Mammary epithelial cell (primary cell): Measurements from ENCODE around the gene SAMD10.

Experiments
- CTCF ChIP-seq, 2 donors: IDR thresholded peaks in 1 of 2; conservative IDR thresholded peaks in 1 of 2; 2 replicates each; pipeline ENCODE4 v1.5.1; 2011 to 2012; ENCODE audit warnings: inconsistent platforms in 2 of 2, low read length in 2 of 2, mild to moderate bottlenecking in 2 of 2, control low read depth in 1 of 2, low read depth in 1 of 2; ENCODE audit not compliant: insufficient read depth in 1 of 2; ENCODE audit errors: extremely low read depth in 1 of 2
- EZH2 ChIP-seq: IDR thresholded peaks from 2 replicates; pipeline ENCODE4 v1.6.1; 2012; ENCODE audit warnings: low read length, inconsistent platforms, borderline replicate concordance

DNA sequence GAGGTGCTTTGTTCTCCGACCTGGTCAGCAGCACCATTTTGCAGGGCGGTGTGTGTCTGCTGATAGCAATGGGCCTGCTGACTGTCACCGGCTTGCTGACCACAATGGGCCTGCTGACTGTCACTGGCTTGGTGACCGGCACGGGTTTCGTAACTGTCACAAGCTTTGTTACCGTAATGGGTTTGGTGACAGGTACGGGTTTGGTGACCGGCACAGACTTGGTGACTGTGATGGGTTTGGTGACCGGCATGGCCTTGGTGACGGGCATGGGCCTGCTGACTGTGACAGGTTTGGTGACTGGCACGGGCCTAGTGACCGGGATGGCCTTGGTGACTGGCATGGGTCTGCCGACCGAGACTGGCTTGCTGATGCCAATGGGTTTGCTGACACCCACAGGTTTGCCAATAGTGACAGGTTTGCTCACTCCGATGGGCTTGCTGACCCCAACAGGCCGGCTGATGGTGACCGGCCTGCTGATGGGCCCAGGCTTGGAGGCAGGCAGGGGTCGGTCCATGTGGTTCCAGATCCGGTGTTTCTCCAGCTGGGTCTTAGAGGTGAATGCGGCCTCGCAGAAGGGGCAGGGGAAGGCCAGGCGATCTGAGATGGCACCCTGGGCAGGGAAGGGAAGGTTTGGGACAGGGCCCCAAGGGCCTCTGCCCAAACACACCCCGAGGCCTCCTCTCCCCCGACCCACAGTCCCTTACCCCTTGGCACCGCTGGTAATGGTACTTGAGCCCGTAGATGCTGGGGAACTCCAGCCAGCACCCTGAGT, 13.1 kb downstream of the SAMD10 start:
- TF ChIP-seq CTCF (conservative IDR thresholded peaks at IDR 0.05 in 1 of 2, IDR thresholded peaks at IDR 0.05 in 1 of 2; ENCODE audit: extremely low read depth in 1 of 2, insufficient read depth in 1 of 2, low read depth in 1 of 2, low read length in 2 of 2) = no peak
- no peak for TF ChIP-seq EZH2
